GM19023 (cell line): Measurements from ENCODE around the gene EWSR1.
"Not testable (repeated sequence)": the region's sequence is repeated elsewhere in the genome, so short reads cannot be mapped to it uniquely, and the experiment has no call there.

Source experiments
- ATAC-seq: cut with Tn5 transposase; IDR thresholded peaks from one replicate; pipeline ENCODE4 v1.9.1; 2021; ENCODE audit warnings: mild to moderate bottlenecking, moderate library complexity; ENCODE audit not compliant: unreplicated experiment

Gene EWSR1

DNA sequence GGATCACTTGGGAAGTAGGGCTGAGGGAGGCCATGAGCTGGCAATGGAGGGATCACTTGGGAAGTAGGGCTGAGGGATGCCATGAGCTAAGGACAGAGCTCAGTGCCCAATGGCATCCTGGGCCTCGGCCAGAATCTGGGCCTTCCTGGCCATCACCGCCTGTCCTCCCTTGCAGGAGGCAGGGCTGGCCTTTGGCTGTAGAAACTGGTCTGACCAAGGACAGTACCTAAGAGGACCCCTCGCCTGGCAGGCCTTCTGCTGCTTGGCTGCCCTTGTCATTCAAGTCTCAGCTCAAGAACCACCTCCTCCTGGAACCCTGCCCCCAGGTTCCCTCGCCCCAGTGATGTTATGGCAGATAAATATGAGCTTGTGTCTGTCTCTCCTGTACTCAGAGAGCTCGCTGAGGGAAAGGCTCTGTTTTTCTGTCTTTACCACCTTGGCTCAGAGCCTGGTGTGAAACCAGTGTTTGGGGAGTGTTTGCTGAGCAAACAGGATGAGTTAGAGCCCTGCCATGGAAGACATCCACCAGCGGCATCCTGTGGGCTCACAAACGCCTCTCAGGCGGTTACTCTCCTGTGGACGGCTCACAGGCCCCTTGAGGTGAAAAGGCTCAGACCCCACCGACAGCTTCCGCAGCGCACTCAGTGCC lies 66.8 kb downstream of the EWSR1 start:
- ATAC-seq, result no peak

DNA sequence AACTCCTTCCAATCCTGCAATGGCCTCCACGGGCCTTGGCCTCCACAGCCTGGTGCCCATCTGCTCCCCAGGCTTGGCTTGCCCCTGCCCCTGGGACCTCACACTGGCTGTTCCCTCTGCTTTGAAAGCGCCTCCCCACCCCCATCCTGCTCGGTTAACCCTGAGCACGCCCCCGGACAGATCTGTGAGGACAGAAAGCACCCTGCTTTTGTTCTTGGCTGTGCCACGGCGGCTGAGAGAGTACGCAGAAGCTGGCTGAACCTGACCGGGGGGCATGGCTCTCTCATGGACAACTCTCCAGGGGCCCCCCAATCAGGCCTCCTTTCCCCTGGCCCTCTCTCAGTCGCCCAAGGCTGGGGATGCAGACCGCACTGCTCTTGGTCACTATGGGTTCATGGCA lies 67.6 kb downstream of the EWSR1 start:
- ATAC-seq, result no peak

DNA sequence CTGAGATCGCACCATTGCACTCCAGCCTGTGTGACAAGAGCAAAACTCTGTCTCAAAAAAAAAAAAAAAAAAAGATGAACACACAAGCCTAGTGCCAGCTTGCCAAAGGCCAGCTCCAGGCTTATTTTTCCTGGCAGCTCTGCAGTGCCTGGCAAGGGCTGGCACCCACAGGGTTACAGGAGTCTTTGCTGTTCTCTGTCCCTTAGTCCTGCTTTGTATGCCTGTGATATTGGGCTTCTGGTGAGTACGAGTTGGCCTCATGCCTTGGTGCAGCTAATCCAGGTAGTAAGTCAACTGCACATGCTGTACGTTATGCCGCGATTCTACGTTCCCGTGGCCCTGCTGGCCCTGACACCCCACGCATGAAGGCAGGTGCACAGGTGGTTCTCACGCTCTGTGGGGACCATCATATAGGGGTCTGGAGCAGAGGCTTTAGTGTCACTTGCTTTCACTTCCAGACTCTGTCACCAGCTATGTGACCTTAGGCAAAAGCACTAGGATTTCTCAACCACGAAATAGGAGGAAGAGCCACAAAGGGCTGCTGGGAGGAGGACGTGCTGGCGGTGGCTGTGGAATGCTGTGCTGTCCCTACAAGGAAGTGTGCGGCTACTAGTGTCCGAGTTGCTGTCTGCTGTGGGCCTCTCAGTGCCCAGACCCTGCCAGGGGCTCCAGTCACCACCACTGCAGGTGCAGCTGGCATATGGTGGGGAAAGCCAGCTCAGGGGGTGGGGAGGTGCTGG lies 68.9 kb downstream of the EWSR1 start:
- ATAC-seq, result no peak

DNA sequence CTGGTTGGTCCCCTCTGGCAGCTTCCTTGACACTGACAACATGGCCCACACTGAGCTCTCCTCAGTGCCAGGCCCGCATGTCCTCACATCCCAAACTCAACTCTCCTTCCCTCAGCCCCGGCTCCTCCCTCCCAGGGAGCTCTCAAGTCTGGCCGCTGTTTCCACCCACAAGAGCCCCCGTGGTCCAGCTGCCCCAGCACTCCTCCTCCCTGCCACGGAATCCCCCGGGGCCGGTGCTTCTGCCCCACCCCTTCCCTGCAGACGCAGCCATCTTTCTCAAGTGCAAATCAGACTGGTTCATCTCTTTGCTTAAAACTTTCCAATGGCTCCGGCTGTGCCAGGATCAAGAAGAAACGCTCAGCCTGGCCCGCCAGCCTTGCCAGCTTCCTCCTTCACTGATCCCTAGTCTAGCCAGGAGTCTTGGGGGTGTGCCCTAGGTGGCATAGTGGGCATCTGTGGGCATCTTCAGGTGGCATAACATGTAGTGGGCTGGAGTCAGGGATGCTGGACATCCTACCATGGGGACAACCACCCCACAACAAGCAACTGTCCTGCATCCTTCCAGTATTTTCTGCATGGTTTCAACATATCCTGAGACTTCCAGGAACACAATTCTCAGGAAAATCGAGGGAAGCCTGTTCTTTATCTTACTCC lies 69.7 kb downstream of the EWSR1 start:
- ATAC-seq, result no peak

DNA sequence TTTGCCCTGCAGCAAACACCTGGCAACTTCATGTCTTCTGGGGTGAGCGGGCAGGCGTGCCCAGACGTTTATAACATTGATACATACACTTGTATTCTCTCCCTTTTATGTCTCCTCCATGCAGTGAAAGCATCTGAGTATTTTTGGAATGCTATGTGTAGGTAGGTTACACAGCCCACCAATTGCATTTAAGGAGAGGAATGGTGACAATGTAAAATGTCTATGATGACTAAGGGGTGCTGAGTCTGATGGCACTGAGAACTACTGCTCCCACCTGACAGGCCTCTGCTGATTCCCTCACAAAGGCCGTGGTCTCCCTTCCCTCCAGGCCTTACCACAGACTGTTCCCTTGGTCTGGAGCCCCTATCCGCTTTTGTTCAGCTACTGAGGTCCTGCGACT lies 70.3 kb downstream of the EWSR1 start:
- ATAC-seq, result no peak

DNA sequence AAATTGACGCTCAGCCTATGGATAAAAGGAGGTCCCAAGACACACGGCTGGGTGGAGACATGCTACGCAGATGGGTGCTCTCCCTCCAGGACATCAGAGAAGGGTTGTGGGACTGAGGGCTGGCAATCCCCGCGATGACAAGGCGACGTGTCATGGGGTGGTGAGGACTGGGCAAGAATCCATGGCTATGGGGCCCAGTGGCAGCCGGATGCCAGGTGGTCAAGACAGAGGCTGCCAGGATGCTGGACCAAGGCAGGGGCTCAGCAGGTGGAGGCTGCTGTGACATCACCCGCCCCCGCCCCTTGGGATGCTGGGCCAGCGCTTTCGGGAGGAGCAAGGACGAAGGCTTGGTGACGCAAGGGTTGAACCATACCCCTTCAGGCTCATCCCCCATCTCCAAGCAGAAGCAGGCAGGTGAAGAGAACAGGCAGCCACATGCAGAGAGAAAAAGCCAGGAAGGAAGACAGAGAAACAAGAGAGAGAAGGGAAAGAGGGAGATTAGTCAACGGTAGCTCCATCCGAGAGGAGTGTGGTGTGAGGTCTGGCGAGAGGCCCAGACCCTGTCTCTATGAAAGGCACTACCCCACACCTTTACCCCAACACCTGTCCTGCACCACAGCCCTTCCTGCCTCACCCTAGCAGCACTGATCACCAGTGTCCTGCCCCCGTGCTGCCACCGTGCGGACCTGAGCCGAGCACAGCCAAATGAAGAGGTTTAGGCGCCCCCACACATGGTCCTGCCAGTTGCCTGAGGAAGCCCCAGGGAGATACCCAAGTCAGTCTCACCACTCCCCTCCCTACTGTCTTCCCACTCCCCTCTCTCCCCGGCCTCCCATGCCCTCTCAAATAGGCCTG lies 71.5 kb downstream of the EWSR1 start:
- no peak for ATAC-seq

DNA sequence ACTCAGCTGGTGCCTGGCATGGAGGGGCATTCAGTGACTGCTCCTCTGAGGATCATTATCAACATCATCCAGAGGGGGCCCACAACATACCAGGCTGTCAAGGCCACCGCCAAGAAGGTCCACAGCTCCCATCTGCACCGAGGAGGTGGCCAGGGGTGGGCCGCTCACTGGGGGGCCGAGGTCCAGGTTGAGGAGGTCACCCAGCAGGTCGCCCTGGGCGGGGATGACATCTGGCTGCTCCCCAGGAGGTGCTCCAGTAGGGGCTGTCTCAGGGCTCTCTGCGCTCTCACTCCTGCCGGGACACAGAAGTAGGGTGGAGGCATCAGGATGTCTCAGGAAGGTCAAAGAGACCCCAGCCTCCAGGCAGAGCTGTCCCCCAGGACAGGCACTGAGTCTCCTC lies 72.5 kb downstream of the EWSR1 start:
- no peak for ATAC-seq

DNA sequence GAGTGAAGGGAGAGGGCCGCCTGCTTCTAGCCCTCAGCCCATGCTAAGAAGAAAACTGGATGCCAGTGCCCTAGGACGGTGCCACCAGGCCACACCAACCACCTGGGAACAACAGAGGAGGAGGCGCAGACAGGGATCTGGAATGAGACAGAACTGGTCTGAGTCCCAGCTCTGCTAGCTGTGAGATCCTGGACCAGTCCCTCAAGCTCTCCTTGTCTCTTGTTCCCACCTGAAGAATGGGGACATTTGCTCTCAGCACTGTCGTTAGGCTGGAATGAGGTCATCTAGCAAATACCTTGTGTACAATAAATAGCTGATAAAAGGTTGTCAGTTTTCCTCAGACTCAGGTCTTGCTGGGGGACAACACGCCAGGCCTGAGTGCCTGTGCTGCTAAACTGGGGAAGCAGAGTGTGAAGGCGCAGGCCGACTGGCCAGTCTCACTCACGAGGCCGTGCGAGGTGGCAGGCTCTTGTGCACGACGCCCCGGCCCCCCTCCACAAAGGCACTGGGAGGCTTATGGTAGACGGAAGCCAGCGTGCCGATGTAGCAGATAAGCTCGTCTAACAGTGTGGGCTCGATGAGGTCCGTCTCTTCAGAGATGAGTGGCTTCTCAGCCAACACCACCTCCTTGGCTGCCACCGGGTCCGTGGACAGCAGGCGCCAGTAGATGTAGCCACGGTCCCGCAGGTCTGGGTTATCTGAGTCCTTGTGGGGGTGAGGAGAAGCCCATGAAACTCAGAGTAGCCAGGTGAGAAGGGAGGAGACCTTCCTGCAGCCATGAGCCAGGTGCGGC lies 73.2 kb downstream of the EWSR1 start:
- no peak for ATAC-seq

DNA sequence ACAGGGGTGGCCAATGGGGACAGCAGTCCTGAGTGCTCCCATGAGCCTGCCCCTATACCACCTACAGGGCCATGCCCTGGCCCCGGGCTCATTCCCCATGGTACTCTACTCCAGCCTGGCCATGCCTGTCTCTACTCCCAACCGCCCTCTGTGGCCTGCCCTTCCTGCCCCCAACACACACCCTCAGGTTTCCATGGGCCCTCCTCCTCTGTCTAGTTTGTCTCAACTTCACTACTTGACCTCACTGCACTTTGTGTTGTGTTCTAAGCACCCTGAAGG lies 73.7 kb downstream of the EWSR1 start:
- ATAC-seq, result no peak

DNA sequence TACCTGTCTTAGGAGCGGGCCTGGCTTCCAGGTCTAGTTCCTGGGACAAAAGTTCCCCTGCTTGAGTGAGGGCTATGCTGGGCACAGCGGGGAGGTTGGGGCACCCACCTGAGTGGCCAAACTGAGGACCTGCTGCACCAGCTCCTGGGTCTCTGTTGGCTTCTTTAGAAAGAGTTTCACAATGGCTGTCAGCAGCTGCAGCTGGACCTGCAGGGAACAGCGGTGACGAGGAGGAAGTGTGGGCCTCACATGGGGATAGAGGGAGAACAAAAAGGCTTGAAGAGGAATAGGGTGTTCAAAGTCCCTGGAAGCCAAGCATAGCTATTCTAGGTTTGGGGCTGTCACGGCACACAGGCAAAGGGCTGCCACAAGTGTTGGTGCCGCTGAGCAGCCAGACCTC lies 74.1 kb downstream of the EWSR1 start:
- ATAC-seq, result no peak

DNA sequence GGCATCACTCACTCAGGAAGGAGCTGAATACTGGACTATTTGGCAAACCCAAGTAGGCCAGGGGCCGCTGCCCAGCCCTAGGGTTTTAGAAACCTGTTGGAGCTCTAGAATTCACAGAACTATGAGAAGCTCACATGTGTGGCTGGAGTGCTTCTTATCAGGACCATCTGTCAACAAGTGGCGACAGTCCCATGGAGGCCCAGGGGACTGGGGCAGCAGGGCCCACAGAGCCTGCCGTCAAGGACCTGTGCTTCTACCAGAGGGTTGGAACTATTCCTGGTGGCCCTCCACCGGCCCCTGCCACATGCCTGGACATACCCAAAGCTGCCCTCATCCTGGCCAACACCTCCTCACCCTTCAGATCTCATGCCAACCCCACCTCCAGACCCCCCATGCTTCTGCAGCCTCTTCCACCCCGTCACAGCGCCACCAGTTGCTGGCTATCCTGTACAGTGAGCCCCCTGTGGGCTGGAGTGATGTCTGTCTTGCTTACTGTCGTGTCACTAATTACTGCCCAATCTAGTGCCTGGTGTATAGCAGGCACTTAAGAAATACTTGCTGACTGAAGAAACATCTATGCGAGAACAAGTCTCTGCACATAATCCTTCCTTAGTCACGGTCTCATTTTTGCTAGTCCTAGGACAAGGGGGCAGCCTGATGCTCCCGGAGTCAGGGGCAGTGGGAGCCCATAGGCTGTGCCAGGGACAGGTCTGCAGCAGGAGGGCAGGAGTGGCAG lies 74.7 kb downstream of the EWSR1 start:
- ATAC-seq, result no peak

DNA sequence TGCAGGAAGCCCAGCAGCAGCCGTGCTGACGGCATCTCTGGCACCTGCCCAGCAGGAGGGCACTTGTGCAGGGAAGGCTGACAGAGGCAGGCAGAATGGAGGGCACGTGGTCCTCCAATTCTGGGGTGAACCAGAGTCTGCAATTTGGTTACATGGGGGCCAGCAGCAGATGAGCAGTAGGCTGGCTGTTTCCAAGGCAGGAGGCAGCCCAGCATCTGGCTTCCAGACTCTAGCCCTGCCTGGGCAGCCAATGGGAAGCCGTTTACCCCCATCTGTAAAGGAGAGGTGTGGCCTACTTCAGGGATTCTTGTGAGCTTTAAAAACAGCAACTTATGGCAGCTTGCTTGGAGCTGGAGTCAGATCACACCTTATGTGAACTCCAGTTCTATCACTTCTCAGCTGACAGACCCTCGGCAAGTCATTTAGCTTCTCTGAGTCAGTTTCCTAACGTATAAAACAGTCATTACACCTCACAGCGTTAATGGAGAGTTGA lies 75.3 kb downstream of the EWSR1 start:
- ATAC-seq, result no peak

DNA sequence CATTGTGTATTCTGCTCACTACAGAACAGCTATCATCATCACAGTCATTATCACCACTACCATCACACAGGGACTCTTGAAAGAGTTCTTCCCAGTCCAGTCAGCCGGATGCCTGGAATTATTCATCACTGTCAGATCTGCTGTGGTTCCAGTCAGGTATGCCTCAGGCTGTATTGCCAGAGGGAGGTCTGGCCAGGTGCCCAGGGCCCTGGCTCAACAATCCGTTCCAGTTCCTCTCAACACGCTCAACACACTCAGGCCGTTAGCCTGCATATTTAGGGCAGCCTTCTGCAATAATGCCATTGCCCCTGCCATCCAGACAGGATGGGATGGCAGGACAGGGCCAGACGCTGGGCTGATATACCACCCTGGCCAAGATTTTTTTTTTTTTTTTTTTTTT lies 76.1 kb downstream of the EWSR1 start:
- ATAC-seq, result no peak

DNA sequence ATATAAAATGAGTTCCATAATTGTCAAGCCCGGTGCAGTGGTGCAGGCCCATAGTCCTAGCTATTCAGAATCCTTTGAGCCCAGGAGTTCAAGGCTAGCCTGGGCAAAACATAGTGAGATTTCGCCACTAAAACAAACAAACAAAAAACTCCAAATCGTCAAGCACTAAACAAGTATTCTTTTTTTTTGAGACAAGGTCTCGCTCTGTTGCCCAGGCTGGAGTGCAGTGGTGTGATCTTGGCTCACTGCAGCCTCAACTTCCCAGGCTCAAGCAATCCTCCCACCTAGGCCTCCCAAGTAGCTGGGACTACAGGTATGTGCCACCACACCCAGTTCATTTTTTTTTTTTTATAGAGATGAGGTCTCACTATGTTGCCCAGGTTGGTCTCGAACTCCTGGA lies 76.8 kb downstream of the EWSR1 start:
- not testable (repeated sequence) for ATAC-seq

DNA sequence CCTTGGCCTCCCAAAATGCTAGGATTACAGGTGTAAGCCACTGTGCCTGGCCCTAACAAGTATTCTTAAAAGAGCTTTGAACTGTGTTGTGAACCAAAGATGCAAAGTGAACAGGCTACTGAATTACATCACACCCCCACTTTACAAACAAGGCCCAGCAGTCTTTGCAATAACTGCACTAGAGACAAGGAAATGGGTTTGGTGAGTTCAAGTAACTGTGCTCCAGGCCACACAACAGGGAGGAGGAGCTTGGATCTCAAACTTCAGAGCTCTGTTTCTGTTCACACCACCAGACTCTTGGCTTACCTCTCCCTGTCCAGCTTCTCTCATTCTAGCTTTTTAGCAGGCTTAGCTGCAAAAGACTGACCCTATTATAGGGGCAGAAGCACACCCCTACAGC lies 77.9 kb downstream of the EWSR1 start:
- no peak for ATAC-seq

DNA sequence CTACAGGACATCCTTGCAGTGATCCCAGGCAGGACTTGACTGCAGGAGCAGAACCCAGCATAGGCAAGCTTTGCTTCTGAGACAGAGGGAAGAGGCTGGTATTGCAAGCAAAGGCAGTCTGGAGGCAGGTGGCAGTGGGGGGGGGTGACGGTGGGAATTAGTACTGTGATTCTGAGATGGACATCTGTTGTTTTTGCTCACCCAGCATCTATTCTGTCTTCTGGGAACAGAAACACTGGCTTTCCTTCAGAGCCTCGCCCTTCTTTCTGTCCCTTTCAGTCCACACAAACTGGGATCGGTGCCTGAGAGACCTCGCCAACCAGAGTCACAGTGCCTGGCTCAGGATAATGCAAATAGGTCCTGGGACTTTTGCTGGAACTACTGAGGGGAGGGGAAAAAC lies 78.6 kb downstream of the EWSR1 start:
- ATAC-seq, result no peak

DNA sequence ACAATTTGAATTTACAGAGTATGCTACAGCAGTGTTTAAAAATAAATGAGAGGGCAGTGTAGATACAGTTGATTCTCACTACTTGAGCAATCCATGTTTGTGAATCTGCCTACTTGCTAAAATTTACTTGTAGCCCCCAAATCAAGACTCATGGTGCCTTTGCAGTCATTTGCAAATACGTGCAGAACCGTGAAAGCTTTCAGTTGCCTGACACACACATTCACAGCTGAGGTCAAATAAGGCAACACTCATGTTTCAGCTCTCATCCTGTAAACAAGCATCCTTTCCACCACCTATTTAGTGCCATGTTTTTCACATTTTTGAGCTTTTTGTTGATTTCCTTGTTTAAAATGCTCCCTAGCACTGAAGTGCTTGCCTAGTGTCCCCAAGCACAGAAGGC lies 80.0 kb downstream of the EWSR1 start:
- no peak for ATAC-seq

DNA sequence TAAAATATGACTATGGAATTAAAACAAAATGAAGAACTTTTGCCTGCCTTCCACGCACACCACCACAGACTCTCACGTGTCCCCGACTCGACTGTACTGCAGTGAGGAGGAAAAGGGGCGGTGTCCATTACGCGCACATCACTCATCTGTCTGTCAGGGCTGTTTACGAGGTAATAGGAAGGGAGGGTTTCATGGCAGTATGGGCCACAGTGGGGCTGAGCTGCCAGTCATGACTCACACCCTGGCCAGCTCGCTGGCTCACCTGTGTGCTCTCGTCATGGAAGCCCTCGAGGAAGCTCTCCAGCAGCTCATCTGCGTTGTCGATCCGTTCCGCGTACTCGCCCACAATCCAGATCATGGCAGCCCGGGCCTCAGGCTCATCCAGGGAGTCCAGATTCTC lies 80.9 kb downstream of the EWSR1 start:
- no peak for ATAC-seq
